HCT116 (cell line): ENCODE results near the gene GPR171. TPM values are rescaled to one million over a fixed set of nuclear protein-coding genes. Genes with fewer than 3 reads are reported as not detected.

Source experiments
- ATAC-seq: fragments of 200-7000 bp; cut with Tn5 transposase; 2 replicates; pipeline ENCODE4 v1.9.1; 2020; ENCODE audit warnings: mild to moderate bottlenecking, moderate library complexity
- BruUV-seq: library from RNA; stranded (reverse); fragments of 400-500 nt; replicated peaks from 2 replicates; lab custom pipeline; 2021; lab: Mats Ljungman, UMichigan
- CTCF ChIA-PET: fragments of 300-600 bp; sonication (Branson Sonifier 250); formaldehyde crosslinking; loops from one replicate; lab custom pipeline; 2021; ENCODE audit warnings: antibody characterized with exemption; lab: Charles Lee
- POLR2A ChIA-PET: fragments of 300-600, 350-600 bp; sonication (Branson Sonifier 250); formaldehyde crosslinking; loops from one replicate; lab custom pipeline; 2021; ENCODE audit warnings: antibody characterized with exemption; lab: Charles Lee
- RAD21 ChIA-PET, 2 experiments: fragments of 300-600 bp; sonication (Branson Sonifier 250); formaldehyde crosslinking; loops; one replicate each; lab custom pipeline; 2023; ENCODE audit warnings: low total read pairs in 2 of 2; ENCODE audit not compliant: uncharacterized antibody in 2 of 2, unreplicated experiment in 2 of 2, low non-redundant PET in 1 of 2; lab: Charles Lee
- DNase-seq: peaks from one replicate; pipeline ENCODE4 v3.0.0-alpha.2; 2010; ENCODE audit warnings: low read depth, low spot score
- H2AFZ ChIP-seq: fragments of 200-600 bp; shearing (Covaris generic), sonication (generic); 2 replicates; pipeline ENCODE4 v1.6.1; 2017; ENCODE audit warnings: low read depth, mixed run types, mixed read lengths, antibody characterized with exemption, low read length; ENCODE audit not compliant: poor library complexity, severe bottlenecking
- H3K27ac ChIP-seq: 2 replicates; pipeline ENCODE4 v1.5.1; 2012; ENCODE audit warnings: low read depth, low read length
- H3K27me3 ChIP-seq: fragments of 200-600 bp; sonication (generic); 2 replicates; pipeline ENCODE4 v1.6.1; 2016; ENCODE audit warnings: mixed run types, low read length, mixed read lengths; ENCODE audit not compliant: insufficient read depth
- H3K36me3 ChIP-seq, 2 experiments: fragments of 200-500 bp in 1 of 2; fragments of 200-600 bp in 1 of 2; sonication (Bioruptor generic) in 1 of 2; sonication (generic) in 1 of 2; 2 replicates each; pipeline versions ENCODE4 v1.5.1 to v1.6.1; 2014 to 2016; ENCODE audit warnings: low read length in 2 of 2, inconsistent platforms in 1 of 2, mixed read lengths in 1 of 2, mixed run types in 1 of 2; ENCODE audit not compliant: insufficient read depth in 2 of 2, control insufficient read depth in 1 of 2
- H3K4me1 ChIP-seq, 2 experiments: fragments of 200-600 bp in 1 of 2; sonication (generic) in 1 of 2; 2 replicates each; pipeline versions ENCODE4 v1.5.1 to v1.6.1; 2012 to 2017; ENCODE audit warnings: low read length in 2 of 2, inconsistent platforms in 1 of 2, mild to moderate bottlenecking in 1 of 2, mixed read lengths in 1 of 2, mixed run types in 1 of 2, moderate library complexity in 1 of 2; ENCODE audit not compliant: insufficient read depth in 2 of 2, control insufficient read depth in 1 of 2
- H3K4me2 ChIP-seq: fragments of 200-600 bp; sonication (generic); 2 replicates; pipeline ENCODE4 v1.6.1; 2017; ENCODE audit warnings: mixed run types, low read length, mixed read lengths
- H3K4me3 ChIP-seq, 2 experiments: fragments of 200-600 bp in 1 of 2; sonication (generic) in 1 of 2; replicated peaks in 1 of 2; 2 replicates each; pipeline ENCODE4 v1.5.1; 2011 to 2016; ENCODE audit warnings: low read length in 2 of 2, control low read depth in 1 of 2, low read depth in 1 of 2, mild to moderate bottlenecking in 1 of 2, mixed read lengths in 1 of 2, mixed run types in 1 of 2
- H3K79me2 ChIP-seq: fragments of 200-600 bp; sonication (generic); 2 replicates; pipeline ENCODE4 v1.6.1; 2017; ENCODE audit warnings: mild to moderate bottlenecking, mixed run types, low read length, moderate library complexity, mixed read lengths; ENCODE audit not compliant: insufficient read depth
- H3K9ac ChIP-seq: fragments of 200-600 bp; sonication (generic); 2 replicates; pipeline ENCODE4 v1.6.1; 2016; ENCODE audit warnings: low read length, mixed read lengths
- H3K9me2 ChIP-seq: fragments of 200-600 bp; sonication (generic), shearing (Covaris generic); 2 replicates; pipeline ENCODE4 v1.6.1; 2017; ENCODE audit warnings: mixed run types, mild to moderate bottlenecking, moderate library complexity; ENCODE audit not compliant: insufficient read depth
- H3K9me3 ChIP-seq, 2 experiments: fragments of 200-500 bp in 1 of 2; fragments of 200-600 bp in 1 of 2; sonication (Bioruptor generic) in 1 of 2; sonication (generic) in 1 of 2; 2 replicates each; pipeline ENCODE4 v1.6.1; 2014 to 2017; ENCODE audit warnings: low read length in 2 of 2, mixed read lengths in 2 of 2, inconsistent platforms in 1 of 2, low read depth in 1 of 2, mild to moderate bottlenecking in 1 of 2, mixed run types in 1 of 2, moderate library complexity in 1 of 2; ENCODE audit not compliant: control insufficient read depth in 1 of 2, insufficient read depth in 1 of 2
- H4K20me1 ChIP-seq: fragments of 200-600 bp; sonication (generic), shearing (Covaris generic); 2 replicates; pipeline ENCODE4 v1.6.1; 2017; ENCODE audit warnings: mixed run types, mild to moderate bottlenecking, moderate library complexity; ENCODE audit not compliant: insufficient read depth
- ATF3 ChIP-seq: IDR thresholded peaks from 2 replicates; pipeline ENCODE4 v1.6.1; 2012
- CBX3 ChIP-seq: IDR thresholded peaks from 2 replicates; pipeline ENCODE4 v1.6.1; 2012; ENCODE audit warnings: low read depth
- CEBPB ChIP-seq: IDR thresholded peaks from 2 replicates; pipeline ENCODE4 v1.6.1; 2012; ENCODE audit warnings: low read depth
- EGR1 ChIP-seq: IDR thresholded peaks from 2 replicates; pipeline ENCODE4 v1.6.1; 2012; ENCODE audit warnings: low read depth
- ELF1 ChIP-seq: IDR thresholded peaks from 2 replicates; pipeline ENCODE4 v1.6.1; 2012; ENCODE audit warnings: low read depth, borderline replicate concordance
- FOSL1 ChIP-seq: IDR thresholded peaks from 2 replicates; pipeline ENCODE4 v1.6.1; 2012; ENCODE audit warnings: low read depth
- JUND ChIP-seq: IDR thresholded peaks from 2 replicates; pipeline ENCODE4 v1.6.1; 2012
- POLR2A ChIP-seq: IDR thresholded peaks from 2 replicates; pipeline ENCODE4 v1.7.0; 2011; ENCODE audit warnings: borderline replicate concordance; ENCODE audit not compliant: insufficient read depth, insufficient read length; ENCODE audit errors: extremely low read depth
- POLR2AphosphoS5 ChIP-seq: IDR thresholded peaks from 2 replicates; pipeline ENCODE4 v1.6.1; 2011; ENCODE audit warnings: mild to moderate bottlenecking, low read depth, low read length, moderate library complexity
- RAD21 ChIP-seq: IDR thresholded peaks from 2 replicates; pipeline ENCODE4 v1.6.1; 2012; ENCODE audit warnings: low read depth, mild to moderate bottlenecking
- REST ChIP-seq: IDR thresholded peaks from 2 replicates; pipeline ENCODE4 v1.6.1; 2012; ENCODE audit warnings: low read depth
- TCF7L2 ChIP-seq: IDR thresholded peaks from 2 replicates; pipeline ENCODE4 v1.7.0; 2011; ENCODE audit warnings: borderline replicate concordance, inconsistent platforms; ENCODE audit not compliant: insufficient read depth, insufficient read length; ENCODE audit errors: extremely low read depth
- YY1 ChIP-seq: IDR thresholded peaks from 2 replicates; pipeline ENCODE4 v1.6.1; 2011; ENCODE audit warnings: low read length, low read depth, moderate library complexity, mild to moderate bottlenecking; ENCODE audit not compliant: insufficient replicate concordance; ENCODE audit errors: extremely low read depth
- ZBTB33 ChIP-seq: IDR thresholded peaks from 2 replicates; pipeline ENCODE4 v1.6.1; 2011; ENCODE audit warnings: mild to moderate bottlenecking, low read length, moderate library complexity; ENCODE audit not compliant: insufficient replicate concordance; ENCODE audit errors: extremely low read depth
- ZFX ChIP-seq: fragments of 450-650 bp; IDR thresholded peaks from 2 replicates; pipeline ENCODE4 v1.6.1; 2017
- intact Hi-C: fragments of 100-400 bp; cut with micrococcal nuclease; formaldehyde crosslinking; loops from 2 replicates; pipeline ENCODE4 v1.10.0; 2022
- total RNA-seq: library from RNA; stranded (reverse); gene quantifications from one replicate; pipeline ENCODE4 v1.2.1, GENCODE V29; 2021; ENCODE audit not compliant: unreplicated experiment

Gene GPR171
- total RNA-seq, 1 experiment from 2014 or later: not detected

- peak overlapping the region; percentile 74 for H2AFZ ChIP-seq
- intact Hi-C loops: loop anchor here (1.0 to 5.0 kb wide), 2 partner anchors 612 to 690 kb away; no protein-coding TSS in a partner anchor
- ChIA-PET CTCF (no interaction called here), POLR2A (no interaction called here), RAD21 (no interaction called here)
- no peaks in the 10 kb centered on the region for H3K79me2 ChIP-seq
- no peak for DNase-seq
- no peak overlapping the region for H3K4me3 ChIP-seq
- H3K9me3 ChIP-seq: no peaks in the 10 kb centered on the region
- peak overlapping the region; percentile 55 for H3K4me2 ChIP-seq
- ATAC-seq: peak; percentile 64
- H3K4me1 ChIP-seq: peaks cover 0 to 16% of the 10 kb centered on the region in 2 experiments; a peak in 2 of 4 replicates
- H3K9me2 ChIP-seq: no peaks in the 10 kb centered on the region
- H4K20me1 ChIP-seq: no peaks in the 10 kb centered on the region
- BruUV-seq: no TSS peak
- no peaks in the 10 kb centered on the region for H3K36me3 ChIP-seq
- no peak overlapping the region for H3K9ac ChIP-seq
- TF ChIP-seq YY1: no peak
- TF ChIP-seq, all 23 proteins: peak for 0
- Histone ChIP-seq H3K27me3 (no peaks in the 10 kb centered on the region), H3K27ac (no peak overlapping the region)
Measured at GRCh38 chr3:151227266-151227806, 24.3 kb upstream of the GPR171 start.

GRCh38 chr3:151226825-151227224 lies 23.8 kb upstream of the GPR171 start:
- ATAC-seq (no peak), DNase-seq (no peak)
- Histone ChIP-seq H3K27ac (no peak overlapping the region), H3K9me3 (no peaks in the 10 kb centered on the region), H3K4me1 (peaks cover 0 to 16% of the 10 kb centered on the region in 2 experiments; a peak in 2 of 4 replicates), H3K27me3 (no peaks in the 10 kb centered on the region), H3K4me3 (no peak overlapping the region), H3K36me3 (no peaks in the 10 kb centered on the region), H4K20me1 (no peaks in the 10 kb centered on the region), H2AFZ (no peak overlapping the region), H3K9ac (no peak overlapping the region), H3K9me2 (no peaks in the 10 kb centered on the region), H3K4me2 (no peak overlapping the region), H3K79me2 (no peaks in the 10 kb centered on the region)
- intact Hi-C loops: loop anchor here (1.0 to 5.0 kb wide), 2 partner anchors 612 to 690 kb away; no protein-coding TSS in a partner anchor
- CTCF ChIA-PET: no interaction called here
- POLR2A ChIA-PET: no interaction called here
- BruUV-seq: no TSS peak
- RAD21 ChIA-PET: no interaction called here
- TF ChIP-seq CBX3 (no peak), ZFX (no peak), CEBPB (no peak), FOSL1 (no peak), YY1 (no peak), EGR1 (no peak), ELF1 (no peak), POLR2A (no peak), REST (no peak), ATF3 (no peak), JUND (no peak), RAD21 (no peak), TCF7L2 (no peak), ZBTB33 (no peak), POLR2AphosphoS5 (no peak)
